Stimulated activated CD8-positive, alpha-beta memory T cell treated with anti-CD3 and anti-CD28 coated beads, Interleukin-2, amount 100 ng/mL, for 48 hours (primary cell): Measurements from ENCODE around the gene ST14.
A peak's percentile ranks its signal among the peaks of the same experiment; 100 is the strongest.

Source experiments
- DNase-seq, 2 donors: peaks; one replicate each; pipeline ENCODE4 v3.0.0-alpha.2; 2020; ENCODE audit warnings: low read depth in 2 of 2

Gene ST14

GRCh38 chr11:130136107-130136506 is 23.5 kb upstream of the ST14 start:
- no peak for DNase-seq

- peak in 1 of 2 donors; percentile 15 for DNase-seq
These were observed 21.6 kb upstream of the ST14 start for GRCh38 chr11:130137999-130138398.

DNA sequence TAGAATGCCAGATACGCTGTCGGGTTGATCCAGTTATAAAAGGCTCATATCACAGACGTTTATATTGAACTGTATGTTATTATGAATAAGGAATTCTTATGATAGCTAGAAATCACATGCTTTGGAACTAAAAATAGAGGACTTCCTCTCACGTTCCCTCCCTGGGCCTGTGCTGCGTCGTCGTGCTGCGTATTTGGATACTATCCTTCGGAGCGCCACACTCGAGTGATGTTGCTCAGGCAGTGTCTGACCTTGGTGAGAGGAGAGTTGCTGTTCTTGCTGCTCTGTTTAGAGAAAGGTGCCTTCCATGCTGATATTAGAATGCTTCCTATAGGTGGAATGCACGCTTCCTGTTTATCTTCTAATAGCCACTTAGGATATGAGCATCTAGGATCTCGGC is 20.2 kb upstream of the ST14 start:
- DNase-seq = no peak

GRCh38 chr11:130141561-130142341 is 17.8 kb upstream of the ST14 start:
- no peak for DNase-seq

DNA sequence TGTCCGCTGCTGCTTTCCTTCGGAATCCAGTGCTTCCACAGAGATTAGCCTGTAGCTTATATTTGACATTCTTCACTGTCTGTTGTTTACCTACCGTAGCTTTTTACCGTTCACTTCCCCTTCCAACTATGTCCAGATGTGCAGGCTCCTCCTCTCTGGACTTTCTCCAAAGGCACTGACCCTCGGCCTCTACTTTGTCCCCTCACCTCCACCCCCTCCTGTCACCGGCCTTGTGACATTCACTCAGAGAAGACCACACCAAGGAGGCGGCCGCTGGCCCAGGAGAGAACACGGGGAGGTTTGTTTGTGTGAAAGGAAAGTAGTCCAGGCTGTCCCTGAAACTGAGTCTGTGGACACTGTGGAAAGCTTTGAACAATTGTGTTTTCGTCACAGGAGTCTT is 15.4 kb upstream of the ST14 start:
- DNase-seq = no peak

- no peak for DNase-seq
These were observed 14.7 kb upstream of the ST14 start for GRCh38 chr11:130144861-130145281.

GRCh38 chr11:130145311-130145812 is 14.2 kb upstream of the ST14 start:
- DNase-seq = no peak

DNA sequence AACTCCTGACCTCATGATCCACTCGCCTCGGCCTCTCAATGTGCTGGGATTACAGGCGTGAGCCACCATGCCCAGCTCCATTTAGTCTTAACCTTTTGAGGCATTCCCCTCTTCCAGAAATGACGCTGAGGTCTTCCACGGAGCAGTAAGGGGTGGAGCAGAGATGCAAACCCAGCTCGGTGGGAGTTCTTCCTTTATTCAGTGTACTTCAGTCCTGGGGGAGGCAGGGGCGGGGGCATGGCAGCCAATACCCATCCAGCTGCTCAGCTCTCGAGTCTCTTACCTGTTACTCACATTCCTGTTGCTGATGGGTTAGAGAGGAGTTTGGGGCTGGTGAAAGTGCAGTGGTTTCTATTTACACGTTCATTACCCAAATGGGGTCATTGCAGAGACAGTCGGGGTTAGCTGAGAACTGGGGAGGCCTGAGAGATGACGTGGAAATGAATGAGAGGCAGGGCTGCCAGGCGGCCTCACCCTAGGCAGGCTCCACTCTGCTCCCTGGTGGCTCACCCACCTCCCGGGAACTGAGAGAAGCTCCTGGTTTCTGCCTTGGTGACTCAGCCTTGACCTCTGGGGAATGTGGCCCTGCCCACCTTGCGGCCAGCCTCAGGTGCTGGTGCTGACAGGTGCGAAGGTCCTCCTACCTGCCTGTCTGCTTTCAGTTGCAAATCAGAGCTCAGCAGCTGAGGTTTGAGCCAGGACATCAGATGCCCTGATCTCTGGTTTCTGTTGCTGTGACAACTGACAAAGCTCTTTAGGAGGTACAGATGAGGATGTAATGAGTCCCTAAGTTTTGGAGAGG is 13.4 kb upstream of the ST14 start:
- no peak for DNase-seq

GRCh38 chr11:130146796-130147195 is 12.8 kb upstream of the ST14 start:
- no peak for DNase-seq

GRCh38 chr11:130148796-130149326 is 10.7 kb upstream of the ST14 start:
- no peak for DNase-seq

DNA sequence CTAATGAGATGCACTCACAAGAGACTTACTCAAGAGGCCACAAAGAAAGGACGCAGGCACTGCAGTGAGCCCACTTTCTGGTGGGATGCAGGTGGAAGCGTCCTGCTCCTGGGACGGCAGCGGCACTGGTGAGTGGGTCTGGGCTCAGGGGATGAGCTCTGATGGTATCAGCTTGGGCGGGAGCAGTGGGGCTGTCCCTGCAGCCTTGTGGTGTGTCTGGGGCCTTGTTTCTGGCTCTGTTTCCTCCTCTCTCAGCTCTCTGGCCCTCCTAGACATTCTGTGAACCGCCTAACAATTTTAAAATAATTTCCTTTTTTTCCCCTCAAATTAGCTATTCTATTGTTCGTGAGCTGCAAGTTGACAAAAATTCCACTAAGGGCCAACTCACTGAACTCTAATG is 8.8 kb upstream of the ST14 start:
- DNase-seq = no peak

- DNase-seq = no peak
These were observed 8.4 kb upstream of the ST14 start for GRCh38 chr11:130151196-130151595.

- DNase-seq = no peak
These were observed 3.2 kb upstream of the ST14 start for GRCh38 chr11:130156108-130157022.

- DNase-seq = no peak
These were observed 2.5 kb upstream of the ST14 start for GRCh38 chr11:130157101-130157500.

DNA sequence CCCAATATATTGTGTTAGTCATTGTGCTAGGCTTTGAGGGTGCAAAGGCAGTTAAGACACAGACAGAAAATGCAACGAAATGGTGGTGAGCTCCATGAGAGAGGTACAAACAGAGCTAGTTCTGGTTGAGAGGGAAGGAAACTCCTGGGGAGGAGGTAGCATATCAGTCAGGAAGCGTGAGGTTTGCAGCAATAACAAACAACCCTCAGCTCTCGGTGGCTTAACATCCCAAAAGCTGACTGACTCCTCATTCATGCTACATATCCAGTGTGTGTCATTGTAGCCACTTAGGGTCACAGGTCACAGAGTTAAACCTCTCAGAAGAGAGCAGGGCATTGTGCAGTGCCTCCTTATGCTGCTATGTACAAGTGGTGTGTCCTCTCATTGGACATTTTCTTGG is 1.7 kb upstream of the ST14 start:
- DNase-seq = no peak

GRCh38 chr11:130159139-130159538 is 443 bp upstream of the ST14 start:
- no peak for DNase-seq

- DNase-seq = no peak
These were observed 1.0 kb downstream of the ST14 start for GRCh38 chr11:130160498-130161155.

DNA sequence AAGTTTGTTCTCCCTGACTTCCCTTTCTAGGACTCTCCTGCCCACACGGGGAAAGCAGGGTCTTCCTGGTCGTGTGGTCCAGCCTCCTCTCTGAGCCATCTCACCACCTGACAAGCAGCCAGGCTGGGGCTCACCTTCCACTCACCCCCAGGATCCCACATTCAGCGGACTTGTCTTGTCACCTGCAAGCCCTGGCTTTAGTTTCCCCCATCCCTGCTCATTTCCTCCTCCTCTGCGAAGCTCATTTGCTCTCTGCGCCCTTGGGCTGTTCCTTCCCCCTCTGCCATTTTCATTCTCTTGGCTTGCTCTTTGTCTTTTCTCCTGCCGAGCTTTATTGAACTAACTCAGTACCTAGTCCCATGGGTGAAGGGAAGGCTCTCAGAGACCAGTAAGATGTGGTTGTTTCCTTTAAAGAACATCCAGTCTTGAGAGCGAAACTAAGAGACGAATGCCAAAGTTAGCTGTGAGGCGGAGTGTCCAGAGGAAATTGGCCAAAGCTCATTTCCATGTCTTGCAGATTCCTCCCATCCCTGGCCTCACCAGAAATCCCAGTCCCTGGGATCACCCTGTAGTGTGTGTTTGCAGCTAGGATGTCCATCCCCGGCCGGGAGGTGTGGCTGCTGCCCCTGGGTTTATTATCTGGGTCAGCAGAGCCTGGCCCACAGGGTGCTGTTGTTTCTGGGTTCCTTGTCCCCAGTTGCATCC is 2.0 kb downstream of the ST14 start:
- DNase-seq = no peak

DNA sequence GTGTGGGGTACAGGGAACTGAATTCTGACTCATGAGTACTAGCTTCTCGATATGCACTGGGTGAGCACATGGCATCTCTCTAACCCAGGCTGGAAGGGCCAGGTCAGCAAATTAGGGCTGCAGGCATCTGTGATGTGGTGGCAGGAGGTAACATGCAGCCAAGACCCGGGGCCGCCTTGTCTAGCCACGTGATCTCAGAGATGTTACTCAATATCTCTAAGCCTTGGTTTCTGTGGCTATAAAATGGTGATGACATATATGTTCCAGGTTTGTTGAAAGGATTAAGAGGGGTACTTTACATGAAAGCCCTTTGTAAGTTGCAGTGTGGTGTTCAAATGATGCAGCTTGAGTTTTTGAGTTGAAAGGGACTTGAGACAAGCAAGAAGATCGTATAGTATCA is 3.2 kb downstream of the ST14 start:
- DNase-seq = peak in 1 of 2 donors; percentile 17
